ENCODE data around the gene HAPLN1. TPM values are rescaled to one million over a fixed set of nuclear protein-coding genes. Genes with fewer than 3 reads are reported as not detected.

Gene HAPLN1
- total RNA-seq, 1 donor from 2014 or later = 2.1 TPM

- Histone ChIP-seq H3K27me3 (ENCODE audit: low read depth) (peaks cover 6% of the 10 kb centered on the region), H3K36me3 (no peaks in the 10 kb centered on the region), H3K4me3 (no peak overlapping the region), H3K27ac (replicated peaks) (no peak overlapping the region), H3K4me1 (no peaks in the 10 kb centered on the region), H3K9me3 (replicated peaks) (no peaks in the 10 kb centered on the region)
- intact Hi-C loops (cut with micrococcal nuclease) = no loop called here
- no peak for DNase-seq
- TF ChIP-seq, protein P1, sequence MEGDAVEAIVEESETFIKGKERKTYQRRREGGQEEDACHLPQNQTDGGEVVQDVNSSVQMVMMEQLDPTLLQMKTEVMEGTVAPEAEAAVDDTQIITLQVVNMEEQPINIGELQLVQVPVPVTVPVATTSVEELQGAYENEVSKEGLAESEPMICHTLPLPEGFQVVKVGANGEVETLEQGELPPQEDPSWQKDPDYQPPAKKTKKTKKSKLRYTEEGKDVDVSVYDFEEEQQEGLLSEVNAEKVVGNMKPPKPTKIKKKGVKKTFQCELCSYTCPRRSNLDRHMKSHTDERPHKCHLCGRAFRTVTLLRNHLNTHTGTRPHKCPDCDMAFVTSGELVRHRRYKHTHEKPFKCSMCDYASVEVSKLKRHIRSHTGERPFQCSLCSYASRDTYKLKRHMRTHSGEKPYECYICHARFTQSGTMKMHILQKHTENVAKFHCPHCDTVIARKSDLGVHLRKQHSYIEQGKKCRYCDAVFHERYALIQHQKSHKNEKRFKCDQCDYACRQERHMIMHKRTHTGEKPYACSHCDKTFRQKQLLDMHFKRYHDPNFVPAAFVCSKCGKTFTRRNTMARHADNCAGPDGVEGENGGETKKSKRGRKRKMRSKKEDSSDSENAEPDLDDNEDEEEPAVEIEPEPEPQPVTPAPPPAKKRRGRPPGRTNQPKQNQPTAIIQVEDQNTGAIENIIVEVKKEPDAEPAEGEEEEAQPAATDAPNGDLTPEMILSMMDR (IDR thresholded peaks at IDR 0.05; ENCODE audit: borderline replicate concordance) = no peak
These were observed 34.4 kb downstream of the HAPLN1 start for GRCh38 chr5:83686251-83686650.

DNA sequence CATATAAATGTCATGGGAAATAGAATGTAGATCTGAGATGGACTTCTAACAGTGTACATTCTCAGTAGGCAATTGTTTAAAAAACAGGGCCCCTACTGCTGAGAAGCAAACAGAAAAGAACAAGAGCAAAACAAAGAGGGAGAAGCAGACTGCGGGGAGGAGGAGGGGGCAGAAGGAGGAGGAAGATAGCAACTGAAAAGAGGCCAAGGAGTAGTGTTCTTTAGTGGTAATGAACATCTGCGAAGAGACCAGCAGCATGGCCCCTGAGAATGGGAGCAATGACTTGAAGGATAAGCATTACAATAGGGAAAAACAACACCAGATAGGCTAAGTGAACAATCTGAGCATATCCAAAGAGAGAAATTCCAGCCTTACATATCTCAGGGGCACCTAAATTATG lies 36.8 kb downstream of the HAPLN1 start:
- no peak overlapping the region for H3K27ac ChIP-seq (replicated peaks)
- intact Hi-C loops (cut with micrococcal nuclease) = no loop called here
- no peaks in the 10 kb centered on the region for H3K4me1 ChIP-seq
- DNase-seq = no peak
- no peaks in the 10 kb centered on the region for H3K36me3 ChIP-seq
- H3K4me3 ChIP-seq = no peak overlapping the region
- TF ChIP-seq, protein P1 (IDR thresholded peaks at IDR 0.05; ENCODE audit: borderline replicate concordance) = no peak
- H3K9me3 ChIP-seq (replicated peaks) = no peaks in the 10 kb centered on the region
- H3K27me3 ChIP-seq (ENCODE audit: low read depth) = peaks cover 6% of the 10 kb centered on the region

DNA sequence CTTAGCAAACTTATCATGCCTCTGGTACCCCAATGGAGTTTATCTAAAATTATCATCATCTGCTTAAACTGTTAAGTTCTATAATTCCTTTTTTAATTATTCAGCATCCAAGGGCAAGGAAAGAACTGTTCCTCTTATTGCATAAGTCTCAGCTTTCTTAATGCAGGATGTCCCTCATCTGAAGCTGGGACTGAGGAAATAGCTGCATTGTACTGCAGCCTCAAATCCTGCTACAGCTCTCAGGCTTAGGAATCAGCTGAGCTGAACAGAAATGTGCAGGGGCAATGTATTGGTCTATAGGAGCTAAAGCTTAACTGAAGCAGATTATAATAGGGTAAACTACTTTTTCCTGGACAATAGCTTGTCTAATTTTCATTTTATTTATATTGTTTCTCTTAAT lies 48.0 kb downstream of the HAPLN1 start:
- no peaks in the 10 kb centered on the region for H3K36me3 ChIP-seq
- no peak overlapping the region for H3K27ac ChIP-seq (replicated peaks)
- no peaks in the 10 kb centered on the region for H3K4me1 ChIP-seq
- intact Hi-C loops (cut with micrococcal nuclease) = no loop called here
- H3K9me3 ChIP-seq (replicated peaks) = peaks cover 4% of the 10 kb centered on the region
- TF ChIP-seq, protein P1 (IDR thresholded peaks at IDR 0.05; ENCODE audit: borderline replicate concordance) = no peak
- no peak for DNase-seq
- no peak overlapping the region for H3K4me3 ChIP-seq
- H3K27me3 ChIP-seq (ENCODE audit: low read depth) = peaks cover 9% of the 10 kb centered on the region

GRCh38 chr5:83672158-83672557 lies 48.5 kb downstream of the HAPLN1 start:
- no peak overlapping the region for H3K27ac ChIP-seq (replicated peaks)
- intact Hi-C loops (cut with micrococcal nuclease) = no loop called here
- TF ChIP-seq, protein P1 (IDR thresholded peaks at IDR 0.05; ENCODE audit: borderline replicate concordance) = no peak
- H3K36me3 ChIP-seq = no peaks in the 10 kb centered on the region
- no peak for DNase-seq
- no peaks in the 10 kb centered on the region for H3K4me1 ChIP-seq
- peaks cover 9% of the 10 kb centered on the region for H3K27me3 ChIP-seq (ENCODE audit: low read depth)
- H3K9me3 ChIP-seq (replicated peaks) = peaks cover 4% of the 10 kb centered on the region
- H3K4me3 ChIP-seq = no peak overlapping the region

GRCh38 chr5:83665631-83666030 lies 55.0 kb downstream of the HAPLN1 start:
- Histone ChIP-seq H3K27ac (replicated peaks) (no peak overlapping the region), H3K9me3 (replicated peaks) (peaks cover 4% of the 10 kb centered on the region), H3K27me3 (ENCODE audit: low read depth) (peaks cover 9% of the 10 kb centered on the region), H3K4me1 (no peaks in the 10 kb centered on the region), H3K36me3 (no peaks in the 10 kb centered on the region), H3K4me3 (no peak overlapping the region)
- no peak for DNase-seq
- intact Hi-C loops (cut with micrococcal nuclease) = no loop called here
- TF ChIP-seq, protein P1 (IDR thresholded peaks at IDR 0.05; ENCODE audit: borderline replicate concordance) = no peak

DNA sequence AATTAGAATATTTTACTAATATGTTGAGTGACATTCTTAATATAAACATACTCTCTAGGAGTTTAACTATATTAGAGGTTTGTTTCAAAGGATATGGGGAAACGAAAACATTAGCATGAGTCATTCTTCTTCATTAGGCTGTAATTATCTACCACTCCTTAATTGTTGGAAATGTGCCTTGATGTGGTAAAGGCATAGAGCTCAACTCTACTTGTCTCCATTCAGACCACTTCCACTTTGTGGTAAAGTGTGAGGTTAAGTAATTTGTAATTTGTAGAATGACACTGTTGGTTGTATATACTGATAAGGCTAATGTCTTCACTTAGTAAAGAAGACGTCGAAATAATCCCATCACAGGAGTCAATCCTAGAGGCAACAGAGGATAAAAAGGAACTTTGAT lies 58.1 kb downstream of the HAPLN1 start:
- DNase-seq = no peak
- TF ChIP-seq, protein P1 (IDR thresholded peaks at IDR 0.05; ENCODE audit: borderline replicate concordance) = no peak
- Histone ChIP-seq H3K4me3 (no peak overlapping the region), H3K36me3 (no peaks in the 10 kb centered on the region), H3K9me3 (replicated peaks) (no peaks in the 10 kb centered on the region), H3K27me3 (ENCODE audit: low read depth) (no peaks in the 10 kb centered on the region), H3K4me1 (no peaks in the 10 kb centered on the region), H3K27ac (replicated peaks) (no peak overlapping the region)
- intact Hi-C loops (cut with micrococcal nuclease) = no loop called here
